ENCODE measurements around the gene DCUN1D5. TPM values are rescaled to one million over a fixed set of nuclear protein-coding genes. Genes with fewer than 3 reads are reported as not detected.
A peak's percentile ranks its signal among the peaks of the same experiment; 100 is the strongest.

Gene DCUN1D5
- total RNA-seq, 4 donors from 2014 or later: 37.0 to 48.9 (median 42.6) TPM

- no peaks in the 10 kb centered on the region for H3K36me3 ChIP-seq
- peaks cover 0 to 46% (median 0%) of the 10 kb centered on the region in 4 donors for H3K27me3 ChIP-seq
- no peak for TF ChIP-seq POLR2AphosphoS5 (IDR thresholded peaks at IDR 0.05)
- no peak for TF ChIP-seq EP300 (IDR thresholded peaks at IDR 0.05)
- no peak for TF ChIP-seq CTCF (IDR thresholded peaks at IDR 0.05)
- no peak for TF ChIP-seq POLR2A (IDR thresholded peaks at IDR 0.05; ENCODE audit: low read depth)
- H3K4me1 ChIP-seq: peaks cover 3 to 4% (median 3%) of the 10 kb centered on the region in 4 donors
- no peak overlapping the region for H3K4me3 ChIP-seq
- intact Hi-C loops (cut with DNase I): no loop called here
- no peaks in the 10 kb centered on the region for H3K9me3 ChIP-seq
- H3K27ac ChIP-seq (replicated peaks in 1 of 4): no peak overlapping the region
- DNase-seq (ENCODE audit: extremely low spot score): no peak
Observed at GRCh38 chr11:103097279-103097678, 5.3 kb upstream of the DCUN1D5 start.

GRCh38 chr11:103091064-103091800, 728 bp downstream of the DCUN1D5 start:
- TF ChIP-seq CTCF (IDR thresholded peaks at IDR 0.05) (no peak), EP300 (IDR thresholded peaks at IDR 0.05) (no peak), POLR2A (IDR thresholded peaks at IDR 0.05; ENCODE audit: low read depth) (no peak), POLR2AphosphoS5 (IDR thresholded peaks at IDR 0.05) (no peak)
- Histone ChIP-seq H3K27ac (replicated peaks in 1 of 4) (peak overlapping the region; percentile 87 to 93 (median 90)), H3K4me3 (peak overlapping the region; percentile 85 to 97 (median 92)), H3K27me3 (peaks cover 0 to 15% (median 0%) of the 10 kb centered on the region in 4 donors), H3K4me1 (peaks cover 19 to 31% (median 23%) of the 10 kb centered on the region in 4 donors), H3K9me3 (no peaks in the 10 kb centered on the region), H3K36me3 (peaks cover 0 to 9% (median 0%) of the 10 kb centered on the region in 4 donors)
- intact Hi-C loops (cut with DNase I): no loop called here
- WGBS: under 1% methylated on average over 24 of the region's 26 CpGs
- no peak for DNase-seq (ENCODE audit: extremely low spot score)

GRCh38 chr11:103086461-103086860, 5.5 kb downstream of the DCUN1D5 start:
- Histone ChIP-seq H3K27me3 (no peaks in the 10 kb centered on the region), H3K4me3 (no peak overlapping the region), H3K36me3 (peaks cover 3 to 30% (median 4%) of the 10 kb centered on the region in 4 donors), H3K27ac (replicated peaks in 1 of 4) (no peak overlapping the region), H3K4me1 (peaks cover 15 to 27% (median 20%) of the 10 kb centered on the region in 4 donors), H3K9me3 (no peaks in the 10 kb centered on the region)
- TF ChIP-seq POLR2A (IDR thresholded peaks at IDR 0.05; ENCODE audit: low read depth) (no peak), EP300 (IDR thresholded peaks at IDR 0.05) (no peak), POLR2AphosphoS5 (IDR thresholded peaks at IDR 0.05) (no peak), CTCF (IDR thresholded peaks at IDR 0.05) (no peak)
- DNase-seq (ENCODE audit: extremely low spot score): no peak
- intact Hi-C loops (cut with DNase I): no loop called here

- H3K4me3 ChIP-seq: no peak overlapping the region
- intact Hi-C loops (cut with DNase I): no loop called here
Observed at GRCh38 chr11:103085758-103086365, 6.1 kb downstream of the DCUN1D5 start.

More at GRCh38 chr11:103085758-103086365, 6.1 kb downstream of the DCUN1D5 start:
- no peaks in the 10 kb centered on the region for H3K27me3 ChIP-seq
- H3K36me3 ChIP-seq: peaks cover 3 to 31% (median 6%) of the 10 kb centered on the region in 4 donors
- DNase-seq (ENCODE audit: extremely low spot score): no peak
- peaks cover 11 to 21% (median 15%) of the 10 kb centered on the region in 4 donors for H3K4me1 ChIP-seq
- H3K9me3 ChIP-seq: no peaks in the 10 kb centered on the region
- 86% methylated on average over 1 of the region's 1 CpG for WGBS
- H3K27ac ChIP-seq (replicated peaks in 1 of 4): no peak overlapping the region
- TF ChIP-seq POLR2A (IDR thresholded peaks at IDR 0.05; ENCODE audit: low read depth) (no peak), CTCF (IDR thresholded peaks at IDR 0.05) (no peak), EP300 (IDR thresholded peaks at IDR 0.05) (no peak), POLR2AphosphoS5 (IDR thresholded peaks at IDR 0.05) (no peak)

Data from esophagus muscularis mucosa (tissue), 4 donors.